NOMO-1 (cell line): ENCODE results near the gene NPFFR2.
"Not testable (repeated sequence)": the region's sequence is repeated elsewhere in the genome, so short reads cannot be mapped to it uniquely, and the experiment has no call there.

ENCODE experiments used
- DNase-seq, 2 experiments: peaks; one replicate each; lab custom pipeline; 2025; ENCODE audit not compliant: unreplicated experiment in 2 of 2; lab: John Stamatoyannopoulos, UW

NPFFR2 gene

DNA sequence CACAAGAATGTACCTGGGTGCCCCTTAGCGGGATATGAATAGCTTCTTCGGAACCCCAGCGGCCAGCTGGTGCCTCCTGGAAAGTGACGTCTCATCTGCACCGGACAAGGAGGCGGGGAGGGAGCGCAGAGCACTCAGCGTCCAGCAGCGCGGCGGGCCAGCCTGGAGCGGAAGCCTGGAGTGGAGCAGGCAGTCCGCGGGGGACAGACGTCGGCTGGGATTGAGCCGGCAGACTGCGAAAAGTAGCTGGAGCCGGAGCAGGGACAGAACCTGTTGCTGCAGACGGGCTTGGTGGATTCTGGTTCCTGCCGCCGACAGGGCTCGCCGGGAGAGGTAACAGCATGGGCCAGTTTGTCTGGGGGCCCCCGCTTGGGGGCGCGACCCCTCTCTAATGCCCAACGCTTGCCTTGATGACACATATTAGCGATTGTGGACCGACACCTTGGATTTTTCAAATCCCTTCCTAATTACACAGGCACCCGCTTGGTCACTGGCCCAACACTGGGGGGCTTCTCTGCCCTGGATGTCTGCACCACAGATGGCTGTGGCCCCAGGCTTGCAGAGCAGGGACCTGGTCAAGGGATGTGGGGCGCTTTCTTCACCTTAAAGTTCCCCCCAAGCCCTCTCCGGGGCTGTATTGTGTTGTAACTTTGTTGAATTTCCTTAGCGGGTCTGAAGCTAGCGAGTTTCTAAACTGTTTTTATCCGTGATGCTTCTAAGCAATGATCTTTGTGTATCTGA, at the start of gene NPFFR2:
Gene NPFFR2 (plus strand): TSS at position 133 of the 741 bp plus-strand sequence. CDS start 96,592 bp downstream, outside the sequence.
- DNase-seq, result no peak

DNA sequence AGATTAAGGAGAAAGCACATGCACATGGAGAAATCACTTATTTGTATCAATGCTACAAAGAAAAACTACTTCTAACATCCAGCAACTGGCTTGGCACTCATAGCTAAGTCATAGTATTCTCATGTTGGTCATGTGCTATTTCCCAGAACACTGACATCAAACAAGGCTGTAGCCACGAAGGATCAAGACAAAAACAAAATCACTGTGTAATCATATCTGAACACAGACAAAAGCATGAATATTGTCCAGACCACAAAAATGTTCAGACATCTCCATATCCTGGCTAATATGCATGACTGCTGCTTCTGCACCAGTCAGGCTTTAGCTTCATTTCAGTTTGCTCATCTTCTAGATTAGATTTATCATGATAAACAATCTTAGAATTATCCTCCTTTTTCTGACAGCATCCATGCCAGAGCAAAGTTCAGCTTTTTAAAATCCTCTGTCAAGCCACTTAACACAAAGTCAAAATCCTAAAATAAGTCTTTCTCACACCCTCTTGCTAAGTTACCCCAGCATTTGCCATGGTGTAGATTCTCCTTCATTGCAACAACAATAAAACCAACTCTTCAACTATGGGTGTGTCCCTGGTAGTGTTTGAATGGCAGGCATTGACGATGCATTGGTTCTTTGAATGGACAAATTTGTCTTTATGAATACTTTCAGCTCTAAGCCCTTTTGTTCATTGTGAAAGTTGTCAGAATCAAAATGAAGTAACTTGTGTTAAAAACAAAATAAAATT, 39.1 kb upstream of the NPFFR2 start:
- no peak for DNase-seq

DNA sequence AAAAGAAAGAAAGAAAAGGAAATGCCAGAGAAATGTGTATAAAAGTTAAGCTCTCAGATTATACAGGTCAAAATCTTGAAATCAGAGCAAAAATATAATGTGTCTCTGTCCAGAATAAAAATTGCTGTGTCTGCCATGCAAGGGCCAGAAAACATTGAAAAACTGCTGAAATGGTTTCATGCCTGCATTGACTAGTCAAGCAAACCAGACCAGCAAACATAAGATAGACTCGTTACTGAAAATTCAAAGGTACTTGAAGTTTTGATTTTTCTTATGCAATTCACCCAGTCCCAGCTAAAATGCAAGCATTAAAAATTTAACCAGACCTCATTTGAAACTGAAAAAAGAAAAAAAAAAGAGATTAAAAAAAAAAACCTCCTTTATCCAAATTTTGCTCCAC, 37.2 kb upstream of the NPFFR2 start:
- DNase-seq, result no peak

DNA sequence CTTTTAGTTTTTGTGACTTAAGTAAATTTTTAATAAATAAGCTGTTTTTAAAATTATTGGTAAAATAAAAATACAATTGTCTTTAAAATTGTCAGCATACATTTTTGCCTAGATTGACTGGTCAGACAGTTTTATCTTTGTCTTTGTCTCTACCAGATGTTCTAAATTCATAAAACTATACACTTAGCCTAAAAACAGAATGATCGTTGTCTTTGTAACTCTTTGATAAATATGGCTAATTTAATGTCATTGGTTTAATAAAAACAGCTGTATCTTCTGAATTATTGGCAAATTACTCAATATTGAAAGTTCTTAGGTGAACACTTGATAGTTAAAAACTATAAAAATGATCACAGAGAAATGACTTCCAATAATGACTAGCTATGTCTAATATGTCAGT, 36.5 kb upstream of the NPFFR2 start:
- no peak for DNase-seq

DNA sequence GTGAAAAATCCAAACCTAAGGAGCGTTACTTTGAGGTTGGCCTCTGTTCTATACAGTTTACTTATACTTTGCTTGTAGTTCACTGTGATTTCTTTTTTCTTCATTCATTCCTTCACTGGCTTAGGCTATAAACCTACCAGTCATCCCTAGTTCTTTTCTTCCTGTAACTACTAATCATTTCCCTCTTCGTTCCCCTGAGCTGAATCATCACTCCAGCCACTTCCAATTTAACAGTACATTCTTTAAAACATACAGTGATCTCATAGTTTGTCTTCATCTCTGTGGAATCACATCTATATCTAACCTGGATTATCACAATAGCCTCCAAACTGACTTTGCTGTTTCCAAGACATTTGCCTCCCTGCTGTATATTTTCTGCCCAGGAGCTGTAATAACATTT, 25.2 kb upstream of the NPFFR2 start:
- no peak for DNase-seq

DNA sequence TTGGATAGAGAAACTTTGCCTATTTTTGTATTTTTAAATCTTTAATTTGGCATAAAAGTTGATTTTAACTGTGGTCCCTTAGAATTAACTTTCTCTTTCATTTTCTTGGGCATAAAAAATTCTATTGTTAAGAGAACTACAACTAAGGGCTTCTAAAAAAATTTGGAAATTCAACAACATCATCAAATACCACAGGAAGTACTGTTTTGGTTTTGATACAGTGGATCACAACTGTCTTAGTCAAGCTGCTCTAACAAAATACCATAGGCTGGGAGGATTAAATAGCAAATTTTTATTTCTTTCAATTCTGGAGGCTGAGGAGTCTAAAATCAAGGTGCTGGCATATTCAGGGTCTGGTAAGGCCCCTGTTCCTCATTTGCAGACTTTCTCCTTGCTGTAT, 19.9 kb upstream of the NPFFR2 start:
- DNase-seq, result no peak

DNA sequence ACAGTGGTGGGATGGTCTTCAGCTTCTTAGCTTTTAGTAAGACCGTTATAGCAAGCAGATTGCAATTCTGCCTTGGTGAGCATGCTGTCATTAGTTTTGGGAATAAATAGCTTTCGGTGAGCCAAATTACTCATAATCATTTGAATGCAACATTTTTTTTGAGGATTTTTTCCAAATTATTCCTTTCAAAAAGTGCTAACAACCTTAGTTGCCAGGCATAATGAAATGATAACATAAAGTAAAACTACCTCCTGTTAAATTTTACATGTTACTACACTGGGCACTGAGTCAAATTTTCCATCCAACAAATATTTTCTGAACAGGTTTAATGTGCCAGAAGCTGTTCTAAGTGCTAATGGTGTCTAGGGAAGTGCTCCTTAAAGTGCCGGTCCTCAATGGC, 15.8 kb upstream of the NPFFR2 start:
- DNase-seq, result no peak

DNA sequence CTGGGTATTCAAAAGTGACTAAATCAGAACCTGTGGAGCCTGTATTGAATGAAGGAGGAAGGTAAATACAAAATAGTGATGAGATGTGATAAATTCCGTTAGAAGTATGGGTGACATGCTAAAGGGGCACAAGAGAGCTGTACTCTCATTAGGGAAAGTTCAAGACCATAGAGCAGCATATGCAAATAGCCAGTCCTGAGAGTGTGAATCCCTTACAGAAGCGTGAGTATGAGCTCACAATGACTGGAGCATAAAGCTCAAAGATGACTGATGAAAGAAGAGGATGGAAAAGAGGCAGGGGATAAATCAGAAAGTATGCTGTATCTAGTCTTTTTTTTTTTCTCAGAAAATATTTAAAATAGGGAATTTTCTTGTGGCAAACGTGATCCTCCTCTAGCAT, 12.1 kb upstream of the NPFFR2 start:
- DNase-seq, result no peak

DNA sequence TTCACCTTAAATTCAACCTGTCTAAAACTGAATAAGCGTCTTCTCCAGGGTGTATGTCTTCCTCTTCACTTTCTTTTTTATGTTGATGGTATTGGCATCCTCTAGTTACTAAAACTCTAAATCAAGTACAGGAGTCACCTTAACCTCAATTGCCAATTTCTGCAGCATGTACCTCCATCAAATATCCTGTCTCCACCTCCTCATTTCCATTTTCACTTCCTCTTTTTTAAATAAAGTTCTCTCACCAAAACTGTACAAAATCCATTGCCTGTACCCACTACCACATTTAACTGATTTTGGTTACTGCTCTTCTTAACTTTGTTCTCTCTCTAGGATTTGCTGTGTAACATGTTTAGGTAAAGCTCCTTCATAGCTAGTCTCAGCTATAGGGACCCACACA, 9.2 kb upstream of the NPFFR2 start:
- DNase-seq, result no peak

DNA sequence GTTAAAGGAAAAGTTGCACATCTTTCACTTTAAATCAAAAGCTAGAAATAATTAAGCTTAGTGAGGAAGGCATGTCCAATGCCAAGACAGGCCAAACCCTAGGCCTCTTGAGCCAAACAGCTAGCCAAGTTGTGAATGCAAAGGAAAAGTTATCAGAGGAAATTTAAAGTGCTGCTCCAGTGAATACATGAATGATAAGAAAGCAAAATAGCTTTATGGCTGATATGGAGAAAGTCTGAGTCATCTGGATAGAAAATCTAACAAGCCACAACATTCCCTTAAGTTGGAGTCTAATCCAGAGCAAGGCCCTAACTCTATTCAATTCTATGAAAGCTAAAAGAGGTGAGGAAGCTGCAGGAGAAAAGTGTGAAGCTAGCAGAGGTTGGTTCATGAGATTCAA, 23.8 kb downstream of the NPFFR2 start:
- DNase-seq, result no peak

DNA sequence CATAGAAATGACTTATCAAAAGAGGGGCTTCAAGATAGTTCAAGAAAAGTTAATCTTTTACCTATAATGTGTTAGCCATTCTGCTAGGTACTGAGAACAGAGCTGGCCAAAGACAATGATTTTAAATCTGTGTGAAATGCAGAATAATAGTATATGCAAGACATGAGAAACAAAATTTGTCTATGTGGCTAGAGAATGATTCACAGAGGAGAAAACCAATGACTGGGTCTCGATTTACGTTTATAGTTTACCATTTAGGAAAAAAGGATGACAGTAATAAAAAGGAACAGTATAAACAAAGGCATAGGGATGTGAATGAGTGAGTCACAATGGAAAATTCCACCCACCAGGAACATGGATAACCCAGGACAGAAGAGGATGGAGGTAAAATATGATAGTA, 31.9 kb downstream of the NPFFR2 start:
- no peak for DNase-seq

DNA sequence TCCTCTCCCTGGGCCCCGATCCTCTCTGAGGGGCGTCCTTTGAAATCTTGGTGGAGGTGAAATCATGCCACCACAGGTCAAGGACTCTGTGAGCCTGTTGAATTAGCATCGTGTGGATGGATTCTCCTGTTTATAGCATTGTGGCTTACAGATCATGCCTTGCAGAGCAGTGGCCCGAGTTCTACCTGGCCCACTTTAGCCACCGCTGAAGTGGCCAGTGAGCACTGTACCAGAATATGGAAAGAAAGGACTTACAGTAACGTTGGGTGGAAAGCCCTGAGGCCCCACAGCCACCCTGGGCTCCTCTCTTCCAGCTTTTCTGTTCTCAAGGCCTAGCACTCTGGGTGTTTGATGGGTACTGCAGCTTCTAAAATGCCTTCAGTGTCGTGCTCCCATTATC, 35.3 kb downstream of the NPFFR2 start:
- DNase-seq, result no peak

DNA sequence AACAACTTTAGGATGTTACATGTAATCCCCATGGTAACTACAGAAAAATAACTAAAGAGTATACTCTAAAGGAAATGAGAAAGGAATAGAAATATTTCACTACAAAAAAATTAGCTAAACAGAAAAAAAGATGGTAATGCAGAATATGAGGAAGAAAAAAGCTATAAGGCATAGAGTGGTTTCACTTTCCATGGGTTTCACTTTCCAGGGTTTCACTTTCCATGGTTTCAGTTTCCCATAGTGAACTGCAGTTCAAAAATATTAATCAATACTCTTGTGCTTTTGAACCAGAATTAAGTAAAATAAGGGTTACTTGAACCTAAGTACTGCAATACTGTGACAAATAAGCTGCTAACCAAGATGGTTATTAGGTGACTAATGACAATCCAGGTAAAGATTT, 42.0 kb downstream of the NPFFR2 start:
- DNase-seq, result no peak

DNA sequence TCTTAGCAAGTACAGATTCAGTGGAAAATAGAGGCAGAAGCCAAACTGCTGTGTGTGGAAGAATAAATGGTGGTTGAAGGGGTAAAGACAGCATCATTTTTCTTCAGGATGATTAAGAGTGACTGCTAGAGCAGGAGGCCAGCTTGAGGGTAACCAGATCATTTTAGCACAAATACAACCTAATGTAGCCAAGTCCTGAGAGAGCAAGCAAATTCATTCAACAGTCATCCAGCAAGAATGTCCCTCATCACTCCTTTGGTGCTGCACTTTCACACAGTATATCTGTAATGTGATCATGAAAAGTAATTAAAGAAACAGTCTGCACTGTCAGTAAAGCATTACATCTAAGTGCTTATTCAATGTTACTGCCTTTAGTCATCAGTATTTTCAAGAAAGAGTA, 44.8 kb downstream of the NPFFR2 start:
- DNase-seq, result no peak

DNA sequence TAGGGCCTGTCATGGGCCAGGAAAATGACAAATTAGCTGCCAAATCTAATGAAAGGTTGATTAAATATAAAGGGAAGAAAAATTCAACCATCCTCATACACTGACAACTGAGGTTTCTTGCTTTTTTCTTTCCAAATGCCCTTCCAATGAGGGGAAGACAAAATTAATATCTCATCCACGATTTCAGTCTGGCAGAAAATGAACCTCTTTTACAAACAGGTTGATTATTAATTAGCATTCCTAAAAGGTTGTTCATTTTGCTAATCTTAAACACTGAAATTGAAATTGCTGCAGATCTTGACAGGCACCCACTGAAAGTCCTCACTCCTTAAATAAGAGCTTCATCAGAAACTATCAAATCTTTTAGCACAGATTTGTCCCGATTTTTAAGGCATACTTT, 45.5 kb downstream of the NPFFR2 start:
- DNase-seq, result no peak

DNA sequence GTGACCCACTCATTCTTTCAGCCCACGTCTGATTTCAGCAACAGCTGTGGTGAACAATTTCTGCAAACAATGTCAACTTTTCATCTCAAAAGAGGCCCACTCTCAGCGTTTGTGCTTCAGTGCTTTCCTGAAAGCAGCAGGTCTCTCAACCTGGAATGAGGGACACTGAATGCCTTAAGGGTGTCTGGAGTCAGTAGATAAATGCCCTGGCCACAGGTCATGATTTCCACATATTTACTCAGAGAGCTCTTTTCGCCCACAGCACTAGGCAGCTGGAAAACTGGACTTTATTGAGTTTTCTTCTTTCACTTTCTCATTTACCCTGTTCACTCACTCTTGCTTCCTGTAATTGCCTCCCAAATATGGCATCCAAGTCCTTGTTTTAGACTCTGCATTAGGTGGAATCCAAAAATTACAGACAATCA, 52.8 kb downstream of the NPFFR2 start:
- DNase-seq, result no peak

DNA sequence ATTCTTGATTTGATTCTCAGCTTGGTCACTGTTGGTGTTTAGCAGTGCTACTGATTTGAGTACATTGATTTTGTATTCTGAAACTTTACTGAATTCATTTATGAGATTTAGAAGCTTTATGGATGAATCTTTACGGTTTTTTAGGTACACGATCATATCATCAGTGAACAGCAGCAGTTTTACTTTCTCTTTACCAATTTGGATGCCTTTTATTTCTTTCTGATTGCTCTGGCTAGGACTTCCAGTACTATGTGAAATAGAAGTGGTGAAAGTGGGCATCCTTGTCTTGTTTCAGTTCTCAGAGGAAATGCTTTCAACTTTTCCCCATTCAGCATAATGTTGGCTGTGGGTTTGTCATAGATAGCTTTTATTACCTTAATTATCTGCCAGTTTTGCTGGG, 58.8 kb downstream of the NPFFR2 start:
- DNase-seq, result not testable (repeated sequence)

DNA sequence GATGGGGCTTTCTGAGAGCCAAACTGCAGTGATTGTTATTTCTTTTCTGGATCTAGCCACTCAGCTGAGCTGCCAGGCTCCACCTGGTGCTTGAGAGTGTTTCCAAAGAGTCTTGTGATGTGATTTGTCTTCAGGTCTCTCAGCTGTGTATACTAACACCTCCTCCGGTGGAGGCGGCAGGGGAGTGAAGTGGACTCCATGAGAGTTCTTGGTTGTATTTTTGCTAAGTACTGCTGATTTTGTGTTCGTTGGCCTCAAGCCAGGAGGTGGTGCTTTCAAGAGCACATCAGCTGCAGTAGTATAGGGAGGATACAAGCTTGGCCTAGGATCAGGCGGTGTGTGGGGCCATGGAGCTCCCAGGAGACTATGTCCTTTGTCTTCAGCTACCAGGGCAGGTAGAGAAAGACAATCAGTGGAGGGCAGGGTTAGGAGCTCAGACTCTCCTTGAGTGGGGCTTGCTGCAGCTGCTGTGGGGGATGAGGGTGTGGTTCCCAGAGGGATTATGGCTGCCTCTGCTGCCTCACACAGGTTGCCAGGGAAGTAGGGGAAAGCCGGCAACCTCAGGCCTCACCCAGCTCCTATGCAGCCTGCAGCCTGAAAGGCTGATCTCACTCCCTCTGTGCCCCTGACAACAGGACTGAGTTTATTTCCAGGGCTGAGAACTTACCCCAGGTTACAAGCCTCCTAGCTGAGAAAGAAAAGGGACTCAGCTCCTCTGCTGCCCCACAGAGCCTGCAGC, 62.4 kb downstream of the NPFFR2 start:
- no peak for DNase-seq

DNA sequence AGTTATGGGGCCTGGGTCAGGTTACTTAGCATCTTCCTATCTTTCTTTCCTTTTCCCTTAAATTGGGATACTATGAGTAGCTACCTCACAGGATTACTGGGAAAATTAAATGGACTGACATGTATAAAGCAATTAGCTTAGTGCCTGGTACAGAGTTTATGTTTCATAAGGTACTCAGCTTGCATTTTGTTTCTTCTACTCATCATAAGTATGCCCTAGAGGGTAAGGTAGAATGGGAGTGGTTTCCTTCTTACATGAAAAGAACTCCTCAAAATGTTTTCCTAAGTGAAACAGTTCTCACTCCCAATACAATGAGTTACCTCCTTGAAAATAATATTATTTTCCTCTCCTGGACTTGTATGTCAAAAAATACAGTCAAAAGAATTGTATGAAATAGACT, 75.7 kb downstream of the NPFFR2 start:
- DNase-seq, result no peak

DNA sequence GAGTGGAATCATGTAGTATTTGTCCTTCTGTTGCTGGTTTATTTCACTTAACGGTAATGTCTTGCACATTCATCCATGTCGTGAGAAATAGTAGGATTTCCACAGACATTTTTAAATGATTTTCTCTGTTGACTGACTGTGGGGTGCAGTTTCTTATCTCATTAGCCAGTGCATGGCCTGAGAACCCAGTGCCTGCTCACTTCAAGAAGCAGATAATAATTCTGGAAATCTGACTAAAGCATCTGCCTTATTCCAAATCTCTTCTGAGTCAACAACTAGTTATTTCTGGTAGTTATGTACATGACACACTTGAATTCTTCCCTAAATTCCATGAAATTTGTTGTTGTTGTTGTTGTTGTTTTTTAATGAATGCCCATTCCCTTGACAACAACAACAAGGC, 77.6 kb downstream of the NPFFR2 start:
- no peak for DNase-seq

DNA sequence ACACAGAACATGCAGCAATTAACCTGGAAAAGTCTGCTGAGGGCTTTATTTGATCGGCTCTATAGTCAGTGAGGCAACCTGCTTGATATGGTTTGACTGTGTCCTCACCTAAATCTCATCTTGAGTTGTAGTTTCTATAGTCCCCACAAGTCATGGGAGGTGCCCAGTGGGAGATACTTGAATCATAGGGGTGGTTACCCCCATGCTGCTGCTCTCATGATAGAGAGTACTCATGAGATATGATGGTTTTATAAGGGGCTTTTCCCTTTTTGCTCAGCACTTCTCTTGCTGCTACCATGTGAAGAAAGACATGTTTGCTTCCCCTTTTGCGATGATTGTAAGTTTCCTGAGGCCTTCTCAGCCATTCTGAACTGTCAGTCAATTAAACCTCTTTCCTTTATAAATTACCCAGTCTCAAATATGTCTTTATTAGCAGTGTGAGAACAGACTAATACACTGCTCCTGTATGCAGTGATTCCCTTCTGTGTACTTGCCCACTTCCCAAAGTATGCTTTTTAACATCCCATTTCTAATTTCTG, 78.2 kb downstream of the NPFFR2 start:
- no peak for DNase-seq
